ENCODE data around the gene RFNG.

The RFNG gene

DNA sequence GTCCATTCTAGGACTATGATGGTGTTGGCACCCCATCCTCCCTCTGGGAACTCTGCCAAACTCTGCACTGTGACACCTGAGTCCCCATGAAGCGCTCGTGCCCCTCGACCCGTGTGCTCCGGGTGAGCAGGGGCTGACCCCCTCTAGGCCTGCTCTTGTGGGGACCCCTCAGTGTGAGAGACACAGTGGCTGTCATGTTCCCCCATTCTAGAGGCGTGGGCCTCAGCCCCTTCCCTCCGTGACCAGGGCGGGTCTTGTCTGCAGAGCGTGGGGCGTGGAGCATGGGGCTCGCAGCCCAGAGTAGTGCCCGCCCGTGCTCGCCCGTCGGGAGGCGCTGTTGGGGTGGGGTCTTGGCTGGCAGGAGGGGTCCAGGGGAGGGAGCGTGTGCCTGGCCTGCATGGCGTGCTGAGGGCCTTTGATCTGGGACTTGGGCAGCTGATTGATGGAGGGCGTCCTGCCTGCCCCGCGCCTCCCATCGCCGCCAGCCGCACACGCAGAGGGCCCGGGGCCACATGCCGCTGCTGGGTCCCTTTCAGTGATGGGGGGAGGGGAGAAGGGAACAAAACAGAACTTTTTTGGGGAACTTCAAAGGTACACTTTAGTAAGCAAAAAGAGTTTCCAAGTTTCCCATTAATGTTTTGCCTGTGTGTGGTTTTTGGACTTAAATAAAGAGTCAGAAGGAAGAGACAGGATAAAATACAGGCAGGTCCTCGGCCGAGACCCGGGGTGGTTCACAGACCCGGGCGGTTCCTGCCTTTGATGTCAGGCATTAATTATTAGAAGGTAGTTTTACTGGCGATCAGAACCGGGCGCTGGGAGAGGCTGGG is 51.4 kb downstream of the RFNG start:
- no peak for DNase-seq (ENCODE audit: low spot score)

DNA sequence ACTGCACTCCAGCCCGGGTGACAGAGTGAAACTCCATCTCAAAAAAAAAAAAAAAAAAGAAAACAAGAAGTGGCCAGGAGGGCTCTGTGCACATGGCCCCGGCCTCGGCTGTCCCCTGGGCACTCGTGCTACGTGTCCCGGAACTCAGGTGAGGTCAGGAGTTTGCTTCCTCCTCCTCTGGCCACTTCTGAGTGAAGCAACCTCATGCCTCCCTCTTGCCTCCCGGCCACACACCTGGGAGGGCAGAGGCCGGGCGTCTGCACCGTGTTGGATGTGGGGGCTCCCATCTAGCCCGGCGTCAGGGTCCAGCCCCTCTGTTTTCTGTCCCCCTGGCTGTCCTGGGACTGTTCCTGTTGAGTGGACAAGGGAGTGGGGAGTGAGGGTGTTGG is 52.0 kb downstream of the RFNG start:
- DNase-seq (ENCODE audit: low spot score): no peak

DNA sequence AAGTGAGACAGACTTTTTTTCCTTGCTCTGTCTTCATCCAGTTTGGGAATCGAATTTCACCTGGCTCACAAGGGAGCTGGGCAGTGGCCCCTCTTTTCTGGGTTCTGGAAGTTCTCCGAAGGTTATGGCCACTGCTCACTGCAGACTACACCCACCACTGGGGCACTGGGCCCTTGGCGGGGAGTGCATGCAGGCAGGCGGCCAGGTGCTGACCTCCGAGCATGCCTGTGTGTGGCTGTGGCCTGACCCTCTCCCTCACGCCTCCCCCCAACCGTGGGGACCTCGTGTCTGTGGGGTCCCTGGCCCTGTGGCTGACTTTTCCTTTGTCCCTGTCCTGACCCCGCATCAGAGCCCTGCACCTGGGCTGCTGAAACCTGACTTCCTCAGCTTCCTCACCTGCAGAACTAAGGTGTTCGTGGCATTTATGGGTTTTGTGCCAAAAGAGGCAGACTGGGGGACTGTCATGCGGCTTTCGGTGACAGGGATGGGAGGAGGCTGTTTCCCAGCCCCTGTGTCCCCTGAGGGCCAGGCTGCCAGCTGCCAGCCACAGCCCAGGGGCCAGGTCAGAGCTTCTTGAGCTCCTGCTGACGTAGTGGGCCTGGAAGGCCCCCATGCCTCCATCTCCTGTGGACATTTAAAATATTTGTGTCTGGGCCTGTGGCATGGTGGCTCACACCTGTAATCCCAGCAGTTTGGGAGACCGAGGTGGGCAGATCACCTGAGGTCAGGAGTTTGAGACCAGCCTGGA is 52.7 kb downstream of the RFNG start:
- DNase-seq (ENCODE audit: low spot score): no peak

DNA sequence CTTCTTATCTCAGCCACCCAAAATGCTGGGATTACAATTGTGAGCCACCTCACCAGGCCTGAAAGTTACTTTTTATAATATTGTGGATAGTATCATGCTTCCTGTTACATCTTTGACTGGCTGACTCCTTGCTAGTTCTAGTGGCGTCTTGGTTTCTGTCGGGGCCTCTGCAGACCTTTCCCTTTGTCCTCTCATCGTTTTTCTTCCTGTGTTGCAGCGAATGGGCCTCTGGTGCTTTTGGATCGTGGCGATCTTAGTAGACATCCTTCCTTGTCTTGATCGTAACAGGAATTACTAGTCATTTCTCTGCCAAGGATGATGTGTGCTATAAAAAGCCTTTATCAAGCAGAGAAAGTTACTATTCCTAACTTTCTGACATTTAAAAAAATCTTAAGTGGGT is 53.4 kb downstream of the RFNG start:
- DNase-seq (ENCODE audit: low spot score): no peak

Data from cerebellar cortex (tissue), 1 donor.